Common myeloid progenitor, CD34-positive (primary cell): Measurements from ENCODE around the gene WNK1.

ENCODE experiments used
- CTCF ChIA-PET: fragments of 350-600 bp; sonication (Branson Sonifier 250); formaldehyde crosslinking; loops from one replicate; lab custom pipeline; 2021; ENCODE audit warnings: antibody characterized with exemption; lab: Charles Lee
- POLR2A ChIA-PET: fragments of 350-600 bp; sonication (Branson Sonifier 250); formaldehyde crosslinking; loops from one replicate; lab custom pipeline; 2021; ENCODE audit warnings: antibody characterized with exemption; lab: Charles Lee
- DNase-seq, 3 donors: peaks; one replicate each; pipeline versions ENCODE4 v3.0.0 to v3.0.0-alpha.2; 2013
- H3K27ac ChIP-seq, 2 experiments: 1 replicate in 1 of 2; 2 replicates in 1 of 2; pipeline ENCODE4 v1.7.0; 2013; ENCODE audit warnings: inconsistent platforms in 2 of 2, low read length in 2 of 2, mild to moderate bottlenecking in 2 of 2, low read depth in 1 of 2, moderate library complexity in 1 of 2; ENCODE audit not compliant: severe bottlenecking in 2 of 2, insufficient read depth in 1 of 2, poor library complexity in 1 of 2
- H3K27me3 ChIP-seq, 5 experiments: replicated peaks in 2 of 5; 1 replicate in 3 of 5; 2 replicates in 2 of 5; pipeline versions ENCODE4 v1.6.1 to v1.7.0; 2013; ENCODE audit warnings: low read length in 4 of 5, mild to moderate bottlenecking in 2 of 5, moderate library complexity in 2 of 5, inconsistent platforms in 1 of 5; ENCODE audit not compliant: insufficient read depth in 5 of 5, control insufficient read depth in 4 of 5
- H3K36me3 ChIP-seq, 4 experiments: 1 replicate in 2 of 4; 2 replicates in 2 of 4; pipeline versions ENCODE4 v1.6.1 to v1.7.0; 2013; ENCODE audit warnings: low read length in 3 of 4, control low read depth in 1 of 4, mild to moderate bottlenecking in 1 of 4; ENCODE audit not compliant: control insufficient read depth in 4 of 4, insufficient read depth in 4 of 4
- H3K4me1 ChIP-seq, 4 experiments: 1 replicate in 3 of 4; 2 replicates in 1 of 4; pipeline versions ENCODE4 v1.6.1 to v1.7.1; 2013; ENCODE audit warnings: low read length in 3 of 4, mild to moderate bottlenecking in 3 of 4, control low read depth in 1 of 4, inconsistent platforms in 1 of 4, moderate library complexity in 1 of 4; ENCODE audit not compliant: control insufficient read depth in 4 of 4, insufficient read depth in 4 of 4; ENCODE audit errors: control extremely low read depth in 1 of 4
- H3K4me3 ChIP-seq, 7 experiments: 1 replicate in 4 of 7; 2 replicates in 3 of 7; pipeline versions ENCODE4 v1.5.1 to v1.7.0; 2013; ENCODE audit warnings: mild to moderate bottlenecking in 7 of 7, low read length in 6 of 7, moderate library complexity in 6 of 7, inconsistent platforms in 2 of 7, low read depth in 2 of 7, control low read depth in 1 of 7; ENCODE audit not compliant: insufficient read depth in 4 of 7, control insufficient read depth in 1 of 7; ENCODE audit errors: extremely low read depth in 1 of 7
- H3K9me3 ChIP-seq, 5 experiments: 1 replicate in 4 of 5; 2 replicates in 1 of 5; pipeline versions ENCODE4 v1.6.1 to v1.7.1; 2013; ENCODE audit warnings: low read length in 4 of 5, mild to moderate bottlenecking in 2 of 5, inconsistent platforms in 1 of 5, low read depth in 1 of 5, moderate library complexity in 1 of 5; ENCODE audit not compliant: control insufficient read depth in 4 of 5, insufficient read depth in 2 of 5; ENCODE audit errors: control extremely low read depth in 1 of 5
- WGBS: methylation state at CpG from one replicate; pipeline ENCODE4 v1.1.5; 2013; ENCODE audit not compliant: insufficient coverage; 5-methylcytosine and 5-hydroxymethylcytosine counted together

WNK1 gene

GRCh38 chr12:777550-778047, 25.2 kb downstream of the WNK1 start:
- POLR2A ChIA-PET, result interaction anchor here (1.2 kb wide), 1 partner anchor 9 kb away, joined by 3 read pairs; no protein-coding TSS in a partner anchor
- DNase-seq, result no peak
- H3K9me3 ChIP-seq, result no peaks in the 10 kb centered on the region
- WGBS, result no CpG with 5 or more reads among the region's 3 CpGs
- H3K4me3 ChIP-seq, result no peak overlapping the region
- no peaks in the 10 kb centered on the region for H3K27me3 ChIP-seq
- peaks cover 0 to 3% (median 0%) of the 10 kb centered on the region in 4 experiments for H3K36me3 ChIP-seq
- CTCF ChIA-PET, result interaction anchor here (0.7 to 1.8 kb wide), 10 partner anchors 8 to 203 kb away, joined by 3 to 9 read pairs (median 3); no protein-coding TSS in a partner anchor
- H3K4me1 ChIP-seq, result peaks cover 3 to 29% (median 20%) of the 10 kb centered on the region in 4 experiments
- H3K27ac ChIP-seq, result no peak overlapping the region

- H3K9me3 ChIP-seq, result no peaks in the 10 kb centered on the region
- CTCF ChIA-PET, result interaction anchor here (1.6 to 1.8 kb wide), 2 partner anchors 10 to 26 kb away, joined by 3 to 4 read pairs; no protein-coding TSS in a partner anchor
- WGBS, result 100% methylated on average over 1 of the region's 6 CpGs
- POLR2A ChIA-PET, result no interaction called here
- no peak overlapping the region for H3K27ac ChIP-seq
- H3K27me3 ChIP-seq, result no peaks in the 10 kb centered on the region
- DNase-seq, result no peak
- H3K4me3 ChIP-seq, result no peak overlapping the region
- peaks cover 0 to 3% (median 0%) of the 10 kb centered on the region in 4 experiments for H3K36me3 ChIP-seq
- H3K4me1 ChIP-seq, result peaks cover 3 to 29% (median 20%) of the 10 kb centered on the region in 4 experiments
These were observed 26.2 kb downstream of the WNK1 start for GRCh38 chr12:778615-779014.

- no peaks in the 10 kb centered on the region for H3K36me3 ChIP-seq
- peak in 2 of 3 donors; percentile 27 to 48 for DNase-seq
- no peaks in the 10 kb centered on the region for H3K27me3 ChIP-seq
- peak overlapping the region in 2 of 7 experiments; percentile 10 to 45 for H3K4me3 ChIP-seq
- H3K9me3 ChIP-seq, result no peaks in the 10 kb centered on the region
- CTCF ChIA-PET, result interaction anchor here (0.7 to 1.9 kb wide), 13 partner anchors 11 to 165 kb away, joined by 3 to 7 read pairs (median 4); no protein-coding TSS in a partner anchor
- POLR2A ChIA-PET, result no interaction called here
- H3K27ac ChIP-seq, result no peak overlapping the region
- 40% methylated on average over 3 of the region's 4 CpGs for WGBS
- H3K4me1 ChIP-seq, result peaks cover 3 to 24% (median 16%) of the 10 kb centered on the region in 4 experiments
These were observed 27.7 kb downstream of the WNK1 start for GRCh38 chr12:779745-780734.

- Histone ChIP-seq H3K36me3 (no peaks in the 10 kb centered on the region), H3K4me1 (peaks cover 3 to 24% (median 16%) of the 10 kb centered on the region in 4 experiments), H3K9me3 (no peaks in the 10 kb centered on the region), H3K27ac (no peak overlapping the region), H3K27me3 (no peaks in the 10 kb centered on the region), H3K4me3 (no peak overlapping the region)
- no peak for DNase-seq
- POLR2A ChIA-PET, result interaction anchor here (0.5 kb wide), 2 partner anchors 17 to 883 kb away, joined by 3 to 5 read pairs; no protein-coding TSS in a partner anchor
- WGBS, result 80% methylated on average over 2 of the region's 2 CpGs
- CTCF ChIA-PET, result interaction anchor here (0.7 to 1.9 kb wide), 13 partner anchors 10 to 166 kb away, joined by 3 to 7 read pairs (median 4); no protein-coding TSS in a partner anchor
These were observed 28.5 kb downstream of the WNK1 start for GRCh38 chr12:780750-781379.

- POLR2A ChIA-PET, result no interaction called here
- H3K4me1 ChIP-seq, result peaks cover 5 to 12% (median 8%) of the 10 kb centered on the region in 4 experiments
These were observed 33.3 kb downstream of the WNK1 start for GRCh38 chr12:785706-786105.

GRCh38 chr12:788288-788687, 35.9 kb downstream of the WNK1 start:
- no peaks in the 10 kb centered on the region for H3K36me3 ChIP-seq
- CTCF ChIA-PET, result no interaction called here
- POLR2A ChIA-PET, result no interaction called here
- H3K27ac ChIP-seq, result no peak overlapping the region
- H3K4me1 ChIP-seq, result peaks cover 5 to 14% (median 8%) of the 10 kb centered on the region in 4 experiments
- DNase-seq, result no peak
- 97% methylated on average over 3 of the region's 4 CpGs for WGBS
- no peak overlapping the region for H3K4me3 ChIP-seq
- H3K27me3 ChIP-seq, result no peaks in the 10 kb centered on the region
- H3K9me3 ChIP-seq, result no peaks in the 10 kb centered on the region

More at GRCh38 chr12:785706-786105, 33.3 kb downstream of the WNK1 start:
- 100% methylated on average over 2 of the region's 2 CpGs for WGBS
- H3K27me3 ChIP-seq, result no peaks in the 10 kb centered on the region
- no peaks in the 10 kb centered on the region for H3K36me3 ChIP-seq
- no peak overlapping the region for H3K4me3 ChIP-seq
- no peak for DNase-seq
- CTCF ChIA-PET, result interaction anchor here (0.9 kb wide), 1 partner anchor 29 kb away, joined by 3 read pairs; no protein-coding TSS in a partner anchor
- no peak overlapping the region for H3K27ac ChIP-seq
- H3K9me3 ChIP-seq, result no peaks in the 10 kb centered on the region
